Measurements from ENCODE around the gene ANGPTL3.
"Not testable (repeated sequence)": the region's sequence is repeated elsewhere in the genome, so short reads cannot be mapped to it uniquely, and the experiment has no call there.

Gene ANGPTL3, protein sequence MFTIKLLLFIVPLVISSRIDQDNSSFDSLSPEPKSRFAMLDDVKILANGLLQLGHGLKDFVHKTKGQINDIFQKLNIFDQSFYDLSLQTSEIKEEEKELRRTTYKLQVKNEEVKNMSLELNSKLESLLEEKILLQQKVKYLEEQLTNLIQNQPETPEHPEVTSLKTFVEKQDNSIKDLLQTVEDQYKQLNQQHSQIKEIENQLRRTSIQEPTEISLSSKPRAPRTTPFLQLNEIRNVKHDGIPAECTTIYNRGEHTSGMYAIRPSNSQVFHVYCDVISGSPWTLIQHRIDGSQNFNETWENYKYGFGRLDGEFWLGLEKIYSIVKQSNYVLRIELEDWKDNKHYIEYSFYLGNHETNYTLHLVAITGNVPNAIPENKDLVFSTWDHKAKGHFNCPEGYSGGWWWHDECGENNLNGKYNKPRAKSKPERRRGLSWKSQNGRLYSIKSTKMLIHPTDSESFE

DNA sequence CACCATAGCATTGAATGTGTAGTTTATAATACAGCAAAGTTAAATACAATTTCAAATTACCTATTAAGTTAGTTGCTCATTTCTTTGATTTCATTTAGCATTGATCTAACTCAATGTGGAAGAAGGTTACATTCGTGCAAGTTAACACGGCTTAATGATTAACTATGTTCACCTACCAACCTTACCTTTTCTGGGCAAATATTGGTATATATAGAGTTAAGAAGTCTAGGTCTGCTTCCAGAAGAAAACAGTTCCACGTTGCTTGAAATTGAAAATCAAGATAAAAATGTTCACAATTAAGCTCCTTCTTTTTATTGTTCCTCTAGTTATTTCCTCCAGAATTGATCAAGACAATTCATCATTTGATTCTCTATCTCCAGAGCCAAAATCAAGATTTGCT is at the start of gene ANGPTL3:
TSS of gene ANGPTL3 (plus strand) at position 240 of the 400 bp plus-strand sequence. CDS start at position 287, 47 bp downstream.
- Histone ChIP-seq H3K27me3 (ENCODE audit: insufficient read depth, low read depth, severe bottlenecking) (no peaks in the 10 kb centered on the region), H3K4me3 (ENCODE audit: low read depth, low read length) (no peak within 1 kb of the TSS), H3K27ac (no peak within 1 kb of the TSS), H3K9me3 (ENCODE audit: severe bottlenecking) (no peaks in the 10 kb centered on the region), H3K36me3 (0 out of 2 replicates have a peak, but pooled peaks cover 3% of the 10 kb centered on the region)
- TF ChIP-seq CTCF (IDR thresholded peaks at IDR 0.05; ENCODE audit: low read depth, low read length): no peak
- no peak for DNase-seq

DNA sequence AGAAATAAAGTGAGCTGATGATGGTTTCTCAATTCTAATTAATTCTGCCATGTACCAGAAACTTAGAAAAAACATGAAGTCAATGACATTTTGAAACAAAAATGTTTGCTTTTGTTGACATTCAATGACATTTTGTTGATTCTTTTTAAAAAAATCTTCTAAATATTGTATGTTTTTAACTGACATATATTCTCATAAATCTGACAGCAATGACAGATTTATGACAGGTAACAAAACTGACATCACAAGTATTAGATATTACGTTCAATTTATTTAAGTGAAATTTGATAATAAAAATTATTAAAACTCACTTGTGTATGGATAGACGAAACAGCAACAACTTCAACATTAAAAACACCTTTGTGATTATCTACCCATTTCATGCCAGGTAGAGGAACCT is 36.0 kb upstream of the ANGPTL3 start:
- TF ChIP-seq CTCF (IDR thresholded peaks at IDR 0.05; ENCODE audit: low read depth, low read length): no peak
- H3K9me3 ChIP-seq (ENCODE audit: severe bottlenecking): no peaks in the 10 kb centered on the region

DNA sequence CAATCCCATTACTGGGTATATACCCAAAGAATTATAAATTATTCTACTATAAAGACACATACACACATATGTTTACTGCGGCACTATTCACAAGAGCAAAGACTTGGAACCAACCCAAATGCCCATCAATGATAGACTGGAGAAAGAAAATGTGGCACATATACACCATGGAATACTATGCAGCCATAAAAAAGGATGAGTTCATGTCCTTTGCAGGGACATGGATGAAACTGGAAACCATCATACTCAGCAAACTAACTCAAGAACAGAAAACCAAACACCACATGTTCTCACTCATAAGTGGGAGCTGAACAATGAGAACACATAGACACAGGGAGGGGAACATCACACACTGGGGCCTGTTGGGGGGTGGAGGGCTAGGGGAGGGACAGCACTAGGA is 30.1 kb upstream of the ANGPTL3 start:
- not testable (repeated sequence) for H3K27me3 ChIP-seq (ENCODE audit: insufficient read depth, low read depth, severe bottlenecking); H3K36me3 ChIP-seq; H3K4me3 ChIP-seq (ENCODE audit: low read depth, low read length); DNase-seq; H3K9me3 ChIP-seq (ENCODE audit: severe bottlenecking); H3K27ac ChIP-seq

More for the DNA sequence above, 36.0 kb upstream of the ANGPTL3 start:
- Histone ChIP-seq H3K27ac (no peak overlapping the region), H3K4me3 (ENCODE audit: low read depth, low read length) (no peak overlapping the region), H3K36me3 (peaks cover 3% of the 10 kb centered on the region; the same call in 1 of the 2 replicates), H3K27me3 (ENCODE audit: insufficient read depth, low read depth, severe bottlenecking) (no peaks in the 10 kb centered on the region)
- no peak for DNase-seq

- not testable (repeated sequence) for DNase-seq
Observed at GRCh38 chr1:62567926-62568325, 29.4 kb upstream of the ANGPTL3 start.

DNA sequence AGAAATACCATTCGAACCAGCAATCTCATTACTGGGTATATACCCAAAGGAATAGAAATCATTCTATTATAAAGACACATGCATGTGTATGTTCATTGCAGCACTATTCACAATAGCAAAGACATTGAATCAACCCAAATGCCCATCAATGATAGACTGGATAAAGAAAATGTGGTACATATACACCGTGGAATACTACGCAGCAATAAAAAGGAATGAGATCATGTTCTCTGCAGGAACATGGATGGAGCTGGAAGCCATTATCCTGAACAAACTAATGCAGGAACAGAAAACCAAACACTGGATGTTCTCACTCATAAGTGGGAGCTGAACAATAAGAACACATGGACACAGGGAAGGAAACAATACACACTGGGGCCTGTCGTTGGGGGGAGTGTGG is 25.8 kb upstream of the ANGPTL3 start:
- not testable (repeated sequence) for DNase-seq; H3K27ac ChIP-seq; H3K4me3 ChIP-seq (ENCODE audit: low read depth, low read length); H3K9me3 ChIP-seq (ENCODE audit: severe bottlenecking); H3K36me3 ChIP-seq; H3K27me3 ChIP-seq (ENCODE audit: insufficient read depth, low read depth, severe bottlenecking)

More at GRCh38 chr1:62567926-62568325, 29.4 kb upstream of the ANGPTL3 start:
- not testable (repeated sequence) for H3K9me3 ChIP-seq (ENCODE audit: severe bottlenecking); H3K27ac ChIP-seq; H3K27me3 ChIP-seq (ENCODE audit: insufficient read depth, low read depth, severe bottlenecking); H3K4me3 ChIP-seq (ENCODE audit: low read depth, low read length); H3K36me3 ChIP-seq

- Histone ChIP-seq H3K4me3 (ENCODE audit: low read depth, low read length) (no peak overlapping the region), H3K27me3 (ENCODE audit: insufficient read depth, low read depth, severe bottlenecking) (no peaks in the 10 kb centered on the region), H3K27ac (no peak overlapping the region), H3K36me3 (peaks cover 4% of the 10 kb centered on the region), H3K9me3 (ENCODE audit: severe bottlenecking) (no peaks in the 10 kb centered on the region)
- TF ChIP-seq CTCF (IDR thresholded peaks at IDR 0.05; ENCODE audit: low read depth, low read length): no peak
- no peak for DNase-seq
Observed at GRCh38 chr1:62572476-62572875, 24.8 kb upstream of the ANGPTL3 start.

DNA sequence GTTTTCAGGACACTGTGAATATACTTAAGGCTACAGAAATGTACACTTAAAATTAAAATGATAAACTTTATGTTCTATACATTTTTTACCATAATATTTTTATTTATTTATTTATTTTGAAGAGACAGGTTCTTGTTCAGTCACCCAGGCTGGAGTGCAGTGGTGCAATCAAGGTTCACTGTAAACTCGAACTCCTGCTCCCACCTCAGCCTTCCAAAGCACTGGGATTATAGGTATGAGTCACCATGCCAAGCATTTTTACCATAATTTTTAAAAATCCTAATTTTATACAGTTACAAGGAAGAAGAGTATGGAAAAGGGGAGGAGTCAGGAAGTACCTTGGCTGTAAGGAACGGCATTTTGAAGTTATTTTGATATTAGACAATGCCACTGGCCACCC is 23.6 kb upstream of the ANGPTL3 start:
- H3K4me3 ChIP-seq (ENCODE audit: low read depth, low read length): no peak overlapping the region
- H3K36me3 ChIP-seq: peaks cover 4% of the 10 kb centered on the region
- no peaks in the 10 kb centered on the region for H3K27me3 ChIP-seq (ENCODE audit: insufficient read depth, low read depth, severe bottlenecking)
- no peak for DNase-seq
- TF ChIP-seq CTCF (IDR thresholded peaks at IDR 0.05; ENCODE audit: low read depth, low read length): no peak
- no peaks in the 10 kb centered on the region for H3K9me3 ChIP-seq (ENCODE audit: severe bottlenecking)
- no peak overlapping the region for H3K27ac ChIP-seq

Data from WERI-Rb-1 (cell line).